Aorta (tissue), 5 donors: ENCODE measurements around the gene ABCA7. TPM values are rescaled to one million over a fixed set of nuclear protein-coding genes. Genes with fewer than 3 reads are reported as not detected.

Experiments used
- ATAC-seq: fragments of 200-7000 bp; cut with Tn5 transposase; one replicate; pipeline ENCODE4 v1.9.1; 2022; ENCODE audit warnings: moderate library complexity; ENCODE audit not compliant: low FRiP score
- DNase-seq, 2 donors: peaks; one replicate each; pipeline ENCODE4 v3.0.0-alpha.2; 2020
- H3K27ac ChIP-seq, 2 donors: one replicate each; pipeline ENCODE4 v1.5.1; 2013; ENCODE audit warnings: low read length in 2 of 2, mild to moderate bottlenecking in 2 of 2, moderate library complexity in 2 of 2, control low read depth in 1 of 2, inconsistent platforms in 1 of 2, low read depth in 1 of 2
- H3K27me3 ChIP-seq, 2 donors: one replicate each; pipeline ENCODE4 v1.6.1; 2013; ENCODE audit warnings: control low read depth in 1 of 2, low read length in 1 of 2, mild to moderate bottlenecking in 1 of 2, moderate library complexity in 1 of 2; ENCODE audit not compliant: insufficient read depth in 2 of 2, control insufficient read depth in 1 of 2
- H3K36me3 ChIP-seq, 2 donors: one replicate each; pipeline ENCODE4 v1.6.1; 2013; ENCODE audit warnings: control low read depth in 1 of 2, low read length in 1 of 2, mild to moderate bottlenecking in 1 of 2; ENCODE audit not compliant: insufficient read depth in 2 of 2, control insufficient read depth in 1 of 2
- H3K4me1 ChIP-seq, 2 donors: one replicate each; pipeline ENCODE4 v1.6.1; 2013; ENCODE audit warnings: low read length in 2 of 2, control low read depth in 1 of 2, mild to moderate bottlenecking in 1 of 2, moderate library complexity in 1 of 2; ENCODE audit not compliant: insufficient read depth in 2 of 2, control insufficient read depth in 1 of 2
- H3K4me3 ChIP-seq, 2 donors: one replicate each; pipeline ENCODE4 v1.5.1; 2013; ENCODE audit warnings: low read length in 2 of 2, control low read depth in 1 of 2, mild to moderate bottlenecking in 1 of 2
- H3K9me3 ChIP-seq: one replicate; pipeline ENCODE4 v1.6.1; 2013; ENCODE audit warnings: mild to moderate bottlenecking, low read length; ENCODE audit not compliant: control insufficient read depth
- WGBS, 2 donors: extraction: QIAGEN DNeasy Blood & Tissue Kit; methylation state at CpG; one replicate each; pipeline ENCODE4 v1.1.7; 2013; 5-methylcytosine and 5-hydroxymethylcytosine counted together
- intact Hi-C, 2 donors: fragments of 100-400 bp; cut with DNase I; formaldehyde crosslinking; loops; one replicate each; pipeline versions ENCODE4 v1.14.2 to v1.15.0; 2022
- polyA plus RNA-seq, 2 donors: library from polyadenylated mRNA; stranded (reverse); fragments of 200-250 nt; gene quantifications; one replicate each; pipeline ENCODE4 v1.2.3, GENCODE V29; 2013
- total RNA-seq, 2 donors: library from RNA; stranded (reverse); fragmentation: NEBNext Ultra II Directional; extraction: Animal tissue kit (Norgen Biotek cat#: 25700); gene quantifications; one replicate each; pipeline ENCODE4 v1.2.1, GENCODE V29; 2021
- donor health status: healthy with polysubstance abuse.
- donor health status: Bipolar disorder and iron deficiency.
- donor health status: DM: no; HTN: no; CAD: no.
- donor health status: DM: no; HTN: no; CAD: no.
- donor health status: DM: yes; HTN: yes; CAD: no.

Gene ABCA7
- total and polyA plus RNA-seq, 4 donors, result 1.9 to 20.6 (median 8.5) TPM

GRCh38 chr19:1055028-1055425 is 15.1 kb downstream of the ABCA7 start:
- no peak for DNase-seq
- no peaks in the 10 kb centered on the region for H3K36me3 ChIP-seq
- H3K4me1 ChIP-seq, result no peaks in the 10 kb centered on the region
- no peak for ATAC-seq
- intact Hi-C loops, result no loop called here
- peaks cover 7% of the 10 kb centered on the region for H3K9me3 ChIP-seq
- no peaks in the 10 kb centered on the region for H3K27me3 ChIP-seq
- no peak overlapping the region for H3K4me3 ChIP-seq
- 92 to 94% methylated on average over 14 of the region's 14 CpGs for WGBS, 2 donors
- no peak overlapping the region for H3K27ac ChIP-seq

- Histone ChIP-seq H3K4me3 (no peak overlapping the region), H3K4me1 (no peaks in the 10 kb centered on the region), H3K9me3 (peaks cover 7% of the 10 kb centered on the region), H3K36me3 (no peaks in the 10 kb centered on the region), H3K27me3 (no peaks in the 10 kb centered on the region), H3K27ac (no peak overlapping the region)
- DNase-seq (no peak), ATAC-seq (no peak)
- 96 to 97% methylated on average over 20 of the region's 20 CpGs for WGBS, 2 donors
- intact Hi-C loops, result no loop called here
Measured at GRCh38 chr19:1055886-1056620, 16.1 kb downstream of the ABCA7 start.

GRCh38 chr19:1057176-1057855 is 17.4 kb downstream of the ABCA7 start:
- Histone ChIP-seq H3K4me3 (no peak overlapping the region), H3K4me1 (no peaks in the 10 kb centered on the region), H3K27ac (no peak overlapping the region), H3K36me3 (no peaks in the 10 kb centered on the region), H3K27me3 (no peaks in the 10 kb centered on the region), H3K9me3 (peaks cover 7% of the 10 kb centered on the region)
- ATAC-seq (no peak), DNase-seq (no peak)
- 49 to 56% methylated on average over 3 of the region's 3 CpGs for WGBS, 2 donors
- intact Hi-C loops, result no loop called here

GRCh38 chr19:1058112-1058511 is 18.2 kb downstream of the ABCA7 start:
- no peaks in the 10 kb centered on the region for H3K27me3 ChIP-seq
- intact Hi-C loops, result no loop called here
- ATAC-seq (no peak), DNase-seq (no peak)
- peaks cover 7% of the 10 kb centered on the region for H3K9me3 ChIP-seq
- H3K4me1 ChIP-seq, result no peaks in the 10 kb centered on the region
- H3K4me3 ChIP-seq, result no peak overlapping the region
- 95 to 96% methylated on average over 5 of the region's 5 CpGs for WGBS, 2 donors
- H3K36me3 ChIP-seq, result no peaks in the 10 kb centered on the region
- H3K27ac ChIP-seq, result no peak overlapping the region

- intact Hi-C loops, result no loop called here
- 84 to 90% methylated on average over 5 of the region's 5 CpGs for WGBS, 2 donors
Measured at GRCh38 chr19:1060689-1061088, 20.8 kb downstream of the ABCA7 start.

GRCh38 chr19:1061987-1062386 is 22.1 kb downstream of the ABCA7 start:
- no peaks in the 10 kb centered on the region for H3K36me3 ChIP-seq
- no peaks in the 10 kb centered on the region for H3K27me3 ChIP-seq
- H3K4me3 ChIP-seq, result no peak overlapping the region
- no peaks in the 10 kb centered on the region for H3K4me1 ChIP-seq
- intact Hi-C loops, result no loop called here
- ATAC-seq (no peak), DNase-seq (no peak)
- peaks cover 7% of the 10 kb centered on the region for H3K9me3 ChIP-seq
- H3K27ac ChIP-seq, result no peak overlapping the region
- WGBS, 2 donors, result 65 to 95% methylated on average over 19 to 20 of the region's 20 CpGs

More at GRCh38 chr19:1060689-1061088, 20.8 kb downstream of the ABCA7 start:
- ATAC-seq (no peak), DNase-seq (no peak)
- Histone ChIP-seq H3K27me3 (no peaks in the 10 kb centered on the region), H3K27ac (no peak overlapping the region), H3K4me3 (no peak overlapping the region), H3K9me3 (peaks cover 7% of the 10 kb centered on the region), H3K36me3 (no peaks in the 10 kb centered on the region), H3K4me1 (no peaks in the 10 kb centered on the region)

- intact Hi-C loops, result no loop called here
- no peak for ATAC-seq
- H3K27ac ChIP-seq, result no peak overlapping the region
- no peak for DNase-seq
- 68 to 90% methylated on average over 14 to 17 of the region's 17 CpGs for WGBS, 2 donors
- H3K9me3 ChIP-seq, result peaks cover 2% of the 10 kb centered on the region
- H3K36me3 ChIP-seq, result no peaks in the 10 kb centered on the region
- H3K27me3 ChIP-seq, result no peaks in the 10 kb centered on the region
- H3K4me1 ChIP-seq, result no peaks in the 10 kb centered on the region
- H3K4me3 ChIP-seq, result no peak overlapping the region
Measured at GRCh38 chr19:1062387-1063029, 22.6 kb downstream of the ABCA7 start.

- no peak for DNase-seq
- no peaks in the 10 kb centered on the region for H3K4me1 ChIP-seq
- H3K27me3 ChIP-seq, result no peaks in the 10 kb centered on the region
- ATAC-seq, result no peak
- H3K36me3 ChIP-seq, result no peaks in the 10 kb centered on the region
- no peak overlapping the region for H3K27ac ChIP-seq
- WGBS, 2 donors, result 59 to 92% methylated on average over 34 to 37 of the region's 37 CpGs
- intact Hi-C loops, result no loop called here
- H3K4me3 ChIP-seq, result no peak overlapping the region
- no peaks in the 10 kb centered on the region for H3K9me3 ChIP-seq
Measured at GRCh38 chr19:1063030-1063908, 23.4 kb downstream of the ABCA7 start.
